ENCODE data around the gene CA7.

The CA7 gene

GRCh38 chr16:66844342-66845079 lies at the start of gene CA7:
Gene CA7 (plus strand): TSS chr16:66844414. CDS start chr16:66844488, 74 bp downstream.
- no peak for TF ChIP-seq CTCF (IDR thresholded peaks at IDR 0.05; ENCODE audit: low read depth, low read length)
- no peak within 1 kb of the TSS for H3K4me3 ChIP-seq (ENCODE audit: low read depth, low read length)

GRCh38 chr16:66798161-66798560 lies 46.1 kb upstream of the CA7 start:
- TF ChIP-seq CTCF (IDR thresholded peaks at IDR 0.05; ENCODE audit: low read depth, low read length): no peak
- H3K4me3 ChIP-seq (ENCODE audit: low read depth, low read length): no peak overlapping the region

- TF ChIP-seq CTCF (IDR thresholded peaks at IDR 0.05; ENCODE audit: low read depth, low read length): no peak
- no peak overlapping the region for H3K4me3 ChIP-seq (ENCODE audit: low read depth, low read length)
Observed at GRCh38 chr16:66800856-66801255, 43.4 kb upstream of the CA7 start.

DNA sequence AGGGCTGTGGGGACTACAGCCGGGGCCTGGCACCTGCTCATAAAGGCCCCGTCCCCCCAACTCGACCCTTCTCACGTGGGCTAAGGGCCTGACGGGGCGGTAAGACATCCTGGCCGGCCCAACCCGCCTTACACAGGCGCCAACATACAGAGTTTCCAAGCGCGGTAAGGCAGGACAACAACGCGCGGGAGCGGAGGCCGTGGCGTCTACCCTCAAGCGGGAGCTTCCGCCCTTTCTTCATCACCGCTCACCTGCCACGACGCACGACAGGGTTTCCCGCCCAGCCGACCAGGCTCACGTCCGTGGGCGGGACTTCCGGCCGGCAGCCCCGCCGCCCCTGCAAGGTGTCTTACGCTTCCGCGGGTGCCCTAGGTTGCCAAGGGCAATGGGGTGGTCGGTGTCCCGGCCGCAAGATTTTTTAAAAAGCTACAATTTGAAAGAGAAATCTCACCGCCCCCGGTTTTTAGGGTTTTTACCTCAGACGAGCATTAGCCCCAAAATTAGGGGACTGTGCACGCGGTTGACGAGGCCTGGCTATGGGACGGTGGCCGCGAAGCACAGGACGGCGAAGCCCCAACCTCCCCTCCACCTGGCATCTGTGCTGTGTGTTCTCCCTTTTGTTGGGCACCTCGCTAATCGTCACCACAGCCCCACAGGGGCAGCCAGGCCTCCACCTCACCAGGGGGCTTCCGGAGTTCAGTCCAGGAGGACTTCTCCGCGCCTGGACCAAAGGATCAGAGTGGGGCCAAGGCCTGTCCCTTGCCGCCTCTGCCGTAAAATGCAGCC lies 42.7 kb upstream of the CA7 start, which contains the start of gene TERB1:
TERB1 (minus strand) TSS at position 265 of the 786 bp plus-strand sequence. CDS start 4,786 bp downstream, outside the sequence.
- no peak for TF ChIP-seq CTCF (IDR thresholded peaks at IDR 0.05; ENCODE audit: low read depth, low read length)
- H3K4me3 ChIP-seq (ENCODE audit: low read depth, low read length): no peak within 1 kb of the TSS

DNA sequence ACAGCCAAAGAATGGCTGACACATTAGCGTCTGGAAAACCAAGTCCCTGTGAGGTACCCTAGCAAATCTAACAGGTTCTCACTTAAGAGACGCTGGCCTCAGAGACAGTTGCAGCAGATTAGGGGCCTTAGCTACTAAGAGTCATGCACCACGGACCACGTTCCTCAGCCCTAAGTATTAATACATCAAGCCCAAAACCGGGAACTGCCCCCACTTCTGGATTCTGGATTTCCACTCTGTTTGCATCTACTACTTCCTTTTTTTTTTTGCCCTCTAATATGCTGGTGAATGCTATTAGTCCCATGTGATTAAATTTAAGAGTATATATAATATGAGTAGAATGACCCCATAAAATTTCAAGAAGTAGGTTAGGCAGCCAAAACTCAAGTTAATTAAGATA lies 42.1 kb upstream of the CA7 start:
- TF ChIP-seq CTCF (IDR thresholded peaks at IDR 0.05; ENCODE audit: low read depth, low read length): no peak
- no peak overlapping the region for H3K4me3 ChIP-seq (ENCODE audit: low read depth, low read length)

DNA sequence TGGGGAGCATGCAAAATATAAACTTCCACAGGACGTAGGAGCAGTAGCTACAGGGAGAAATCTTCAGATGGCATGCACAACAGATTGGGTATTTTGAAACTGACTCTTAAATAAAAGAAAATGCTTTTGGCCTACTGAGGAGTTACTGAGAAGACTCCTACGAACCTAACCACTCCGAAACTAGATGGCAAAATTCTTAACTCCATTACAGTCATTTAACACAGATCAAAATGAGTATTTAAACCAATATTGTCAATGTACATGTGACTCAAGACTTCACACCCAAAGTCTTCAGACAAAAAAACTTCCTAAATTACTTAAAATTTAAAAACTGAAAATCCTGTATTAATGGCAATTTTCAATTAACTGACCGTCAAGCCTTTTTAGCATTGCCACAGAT lies 34.4 kb upstream of the CA7 start:
- no peak for TF ChIP-seq CTCF (IDR thresholded peaks at IDR 0.05; ENCODE audit: low read depth, low read length)
- H3K4me3 ChIP-seq (ENCODE audit: low read depth, low read length): no peak overlapping the region

GRCh38 chr16:66810391-66810790 lies 33.8 kb upstream of the CA7 start:
- H3K4me3 ChIP-seq (ENCODE audit: low read depth, low read length): no peak overlapping the region
- no peak for TF ChIP-seq CTCF (IDR thresholded peaks at IDR 0.05; ENCODE audit: low read depth, low read length)
